ENCODE results near the gene NTM. TPM values are rescaled to one million over a fixed set of nuclear protein-coding genes. Genes with fewer than 3 reads are reported as not detected.
A peak's percentile ranks its signal among the peaks of the same experiment; 100 is the strongest.
"Not testable (repeated sequence)": the region's sequence is repeated elsewhere in the genome, so short reads cannot be mapped to it uniquely, and the experiment has no call there.

NTM gene
- total RNA-seq, 1 experiment from 2014 or later, result 9.9 TPM

- H3K56ac ChIP-seq (ENCODE audit: insufficient read length, low read depth, low read length), result no peak overlapping the region
- no peak overlapping the region for H3K14ac ChIP-seq (ENCODE audit: insufficient read depth, low read length)
- Mint-ChIP-seq H3K4me1 (peaks cover 19 to 20% of the 10 kb centered on the region in 2 experiments), H3K9me3 (no peaks in the 10 kb centered on the region), H3K36me3 (ENCODE audit: insufficient read depth in 1 of 3, low read depth in 3 of 3) (no peaks in the 10 kb centered on the region), H3K27ac (no peak overlapping the region; a peak in 1 of 7 replicates), H3K27me3 (ENCODE audit: low read depth) (peaks cover 19% of the 10 kb centered on the region), H3K4me3 (no peak overlapping the region)
- H4K20me1 ChIP-seq (ENCODE audit: control insufficient read depth, insufficient read depth, insufficient read length), result no peaks in the 10 kb centered on the region
- H3K18ac ChIP-seq (ENCODE audit: insufficient read length, low read depth, low read length), result no peak overlapping the region
- no peak overlapping the region for H4K5ac ChIP-seq (ENCODE audit: insufficient read length, low read depth, low read length)
- H2BK20ac ChIP-seq (ENCODE audit: low read depth, low read length, poor library complexity, severe bottlenecking), result no peak overlapping the region
- H3K79me1 ChIP-seq (ENCODE audit: insufficient read depth, low read depth, low read length, poor library complexity, severe bottlenecking), result no peaks in the 10 kb centered on the region
- no peak overlapping the region for H3K4me2 ChIP-seq (ENCODE audit: insufficient read depth, insufficient read length, low read length)
- H3K79me2 ChIP-seq (ENCODE audit: insufficient read depth, low read length), result no peaks in the 10 kb centered on the region
- H3K27ac ChIP-seq (ENCODE audit: insufficient read length, low read depth, low read length), result no peak overlapping the region
- no peak overlapping the region for H2BK5ac ChIP-seq (ENCODE audit: insufficient read length, low read length)
- H2BK15ac ChIP-seq (ENCODE audit: low read depth, low read length), result no peak overlapping the region
- H3T11ph ChIP-seq (ENCODE audit: low read length), result no peak overlapping the region
- no peak overlapping the region for H2BK12ac ChIP-seq (ENCODE audit: insufficient read length, low read depth, low read length)
- peaks cover 6% of the 10 kb centered on the region; the same call in 1 of the 2 replicates for H3K4me1 ChIP-seq (ENCODE audit: insufficient read depth, low read length)
- H3K9me3 ChIP-seq (ENCODE audit: control insufficient read depth, low read depth, low read length), result no peaks in the 10 kb centered on the region
- H3K9ac ChIP-seq (ENCODE audit: extremely low read depth, insufficient read length, low read length), result no peak overlapping the region
- H3K23me2 ChIP-seq (ENCODE audit: insufficient read length, low read depth, low read length, poor library complexity, severe bottlenecking), result no peaks in the 10 kb centered on the region
- H4K8ac ChIP-seq (replicated peaks; ENCODE audit: insufficient read length, low read depth, low read length), result no peak overlapping the region
- no CpG with 5 or more reads among the region's 13 CpGs for WGBS (ENCODE audit: extremely low coverage, insufficient read length, low lambda C conversion rate)
- no peak for DNase-seq
- H4K91ac ChIP-seq (ENCODE audit: insufficient read length, low read depth, low read length), result no peak overlapping the region
- no peak overlapping the region for H2AK5ac ChIP-seq (ENCODE audit: insufficient read length, low read length)
- no peak overlapping the region for H2AFZ ChIP-seq (ENCODE audit: low read length)
- H3K23ac ChIP-seq (ENCODE audit: insufficient read length, low read depth, low read length), result no peak overlapping the region
- no peaks in the 10 kb centered on the region for H3K27me3 ChIP-seq (ENCODE audit: insufficient read depth, low read length)
- H2BK120ac ChIP-seq (ENCODE audit: low read depth, low read length, poor library complexity, severe bottlenecking), result no peak overlapping the region
- no peak overlapping the region for H3K4ac ChIP-seq (ENCODE audit: low read depth, low read length)
- TF ChIP-seq CTCF (conservative IDR thresholded peaks at IDR 0.05), result no peak
Observed at GRCh38 chr11:131678658-131679340, 308.4 kb downstream of the NTM start.

GRCh38 chr11:131680448-131680847 is 310.0 kb downstream of the NTM start:
- not testable (repeated sequence) for H4K8ac ChIP-seq (replicated peaks; ENCODE audit: insufficient read length, low read depth, low read length); H3K79me1 ChIP-seq (ENCODE audit: insufficient read depth, low read depth, low read length, poor library complexity, severe bottlenecking); H3K23ac ChIP-seq (ENCODE audit: insufficient read length, low read depth, low read length); H3K4me3 Mint-ChIP-seq; H3K9ac ChIP-seq (ENCODE audit: extremely low read depth, insufficient read length, low read length); H3K4me1 ChIP-seq (ENCODE audit: insufficient read depth, low read length); H2AK5ac ChIP-seq (ENCODE audit: insufficient read length, low read length); H2BK15ac ChIP-seq (ENCODE audit: low read depth, low read length); H2BK20ac ChIP-seq (ENCODE audit: low read depth, low read length, poor library complexity, severe bottlenecking); H3K36me3 Mint-ChIP-seq (ENCODE audit: insufficient read depth in 1 of 3, low read depth in 3 of 3); H3T11ph ChIP-seq (ENCODE audit: low read length); H2BK120ac ChIP-seq (ENCODE audit: low read depth, low read length, poor library complexity, severe bottlenecking); H3K27me3 ChIP-seq (ENCODE audit: insufficient read depth, low read length); H4K91ac ChIP-seq (ENCODE audit: insufficient read length, low read depth, low read length); H3K9me3 Mint-ChIP-seq; H4K20me1 ChIP-seq (ENCODE audit: control insufficient read depth, insufficient read depth, insufficient read length); H2AFZ ChIP-seq (ENCODE audit: low read length); H3K27me3 Mint-ChIP-seq (ENCODE audit: low read depth); H4K5ac ChIP-seq (ENCODE audit: insufficient read length, low read depth, low read length); H3K4ac ChIP-seq (ENCODE audit: low read depth, low read length); H3K18ac ChIP-seq (ENCODE audit: insufficient read length, low read depth, low read length); H2BK12ac ChIP-seq (ENCODE audit: insufficient read length, low read depth, low read length); H3K14ac ChIP-seq (ENCODE audit: insufficient read depth, low read length); H3K9me3 ChIP-seq (ENCODE audit: control insufficient read depth, low read depth, low read length); H2BK5ac ChIP-seq (ENCODE audit: insufficient read length, low read length); H3K56ac ChIP-seq (ENCODE audit: insufficient read length, low read depth, low read length); H3K4me2 ChIP-seq (ENCODE audit: insufficient read depth, insufficient read length, low read length); H3K79me2 ChIP-seq (ENCODE audit: insufficient read depth, low read length); H3K23me2 ChIP-seq (ENCODE audit: insufficient read length, low read depth, low read length, poor library complexity, severe bottlenecking); H3K27ac Mint-ChIP-seq; H3K27ac ChIP-seq (ENCODE audit: insufficient read length, low read depth, low read length)
- H3K4me1 Mint-ChIP-seq, result peaks cover 23 to 24% of the 10 kb centered on the region in 2 experiments
- DNase-seq, result peak; percentile 12
- no CpG with 5 or more reads among the region's 1 CpG for WGBS (ENCODE audit: extremely low coverage, insufficient read length, low lambda C conversion rate)
